ENCODE measurements around the gene GNAS-AS1. TPM values are rescaled to one million over a fixed set of nuclear protein-coding genes. Genes with fewer than 3 reads are reported as not detected.

GNAS-AS1 gene
- total and polyA plus RNA-seq, 10 of the 15 experiments (the other 5 are each of a cell fraction or from before 2014, with no cell fraction given) = 0.06 to 2.7 (median 1.2) TPM

DNA sequence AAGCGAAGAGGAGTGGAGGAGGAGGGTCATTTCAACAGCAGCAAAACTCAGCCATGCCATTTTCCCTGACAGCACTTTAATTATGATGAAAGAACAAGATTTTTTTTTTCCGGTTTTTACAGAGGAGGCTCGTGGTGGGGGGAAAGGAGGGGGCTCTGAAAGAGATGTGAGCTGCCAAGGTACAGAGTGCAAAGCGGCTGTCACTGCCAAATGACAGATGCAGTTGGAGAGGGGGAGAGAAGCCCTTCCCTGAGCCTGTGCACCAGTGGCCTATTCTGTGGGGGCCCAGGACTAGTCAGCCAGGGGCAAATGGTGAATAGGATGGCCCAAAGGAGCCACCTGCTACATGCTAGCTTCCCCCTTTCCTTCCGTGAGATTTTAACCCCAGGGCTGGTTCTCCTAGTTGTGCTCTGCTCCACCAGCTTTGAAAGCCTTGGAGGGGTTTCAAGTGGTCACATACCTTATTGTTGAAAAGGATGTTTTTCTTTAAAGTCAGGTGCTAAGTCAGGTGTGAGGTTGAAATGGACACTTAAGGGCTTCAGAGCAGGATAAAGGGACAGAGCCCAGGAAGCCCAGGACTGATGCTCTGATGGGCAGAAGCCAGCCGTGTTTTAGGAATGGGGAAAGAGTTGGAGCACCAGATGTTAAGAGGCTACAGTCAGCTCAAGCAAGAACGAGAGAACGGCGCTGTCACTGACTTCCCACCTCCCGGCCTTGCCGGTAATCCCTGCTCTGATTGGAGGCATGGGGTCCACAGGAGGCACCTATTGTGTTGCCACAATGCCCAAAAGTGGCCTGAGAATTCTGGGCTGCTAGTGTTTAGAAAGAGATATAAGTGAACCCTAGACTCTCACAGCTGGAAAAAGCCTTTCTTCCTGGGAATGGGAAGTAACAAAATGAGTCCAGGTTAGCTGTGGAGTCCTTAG lies 26.6 kb upstream of the GNAS-AS1 start:
- no peak for TF ChIP-seq TARDBP (IDR thresholded peaks at IDR 0.05; ENCODE audit: borderline replicate concordance)
- no peak for TF ChIP-seq ZZZ3 (IDR thresholded peaks at IDR 0.05; ENCODE audit: control insufficient read depth, insufficient read length, low read depth)
- TF ChIP-seq GATAD2B (conservative IDR thresholded peaks at IDR 0.05; ENCODE audit: low read depth) = no peak
- TF ChIP-seq USF2 (IDR thresholded peaks at IDR 0.05; ENCODE audit: borderline replicate concordance, low read depth, low read length) = no peak
- no peak for TF ChIP-seq SP1 (IDR thresholded peaks at IDR 0.05; ENCODE audit: low read depth, low read length)
- no peak overlapping the region for H2AFZ ChIP-seq (ENCODE audit: control insufficient read depth, low read depth, low read length)
- no peak for ATAC-seq
- H3K9me3 ChIP-seq (replicated peaks; ENCODE audit: control insufficient read depth, insufficient read depth, low read length) = no peaks in the 10 kb centered on the region
- no peak for FAIRE-seq
- H3K27ac ChIP-seq (ENCODE audit: control insufficient read depth, insufficient read depth) = no peak overlapping the region
- H3K9ac ChIP-seq (ENCODE audit: control insufficient read depth, insufficient read depth, low read length) = no peak overlapping the region
- H3K27me3 ChIP-seq (replicated peaks in 1 of 2; ENCODE audit: control insufficient read depth in 2 of 2, insufficient read depth in 2 of 2, low read length in 1 of 2) = no peaks in the 10 kb centered on the region
- H3K4me2 ChIP-seq (ENCODE audit: control insufficient read depth, insufficient read depth) = no peak overlapping the region
- RAD21 ChIA-PET (ENCODE audit: unreplicated experiment) = no interaction called here
- DNase-seq (ENCODE audit: low read depth, low spot score) = no peak
- CTCF ChIA-PET = interaction anchor here (1.1 to 1.9 kb wide), 3 partner anchors 9 to 331 kb away, joined by 3 to 7 read pairs (median 6); no protein-coding TSS in a partner anchor
- H4K20me1 ChIP-seq (ENCODE audit: control insufficient read depth, insufficient read depth) = no peaks in the 10 kb centered on the region
- POLR2A ChIA-PET = interaction anchor here (0.7 kb wide), 1 partner anchor 113 kb away, joined by 3 read pairs; no protein-coding TSS in a partner anchor
- H3K79me2 ChIP-seq (ENCODE audit: control insufficient read depth, insufficient read depth, low read length) = no peaks in the 10 kb centered on the region
- in situ Hi-C loops (cut with MboI) (no loop called here), intact Hi-C loops (cut with micrococcal nuclease; ENCODE audit: unreplicated experiment) (no loop called here)
- no peaks in the 10 kb centered on the region for H3K4me1 ChIP-seq (ENCODE audit: control insufficient read depth, insufficient read depth, low read length)
- H3K4me3 ChIP-seq = no peak overlapping the region
- SMC1A ChIA-PET (ENCODE audit: uncharacterized antibody, unreplicated experiment) = interaction anchor here (0.6 to 2.3 kb wide), 2 partner anchors 10 to 235 kb away, joined by 3 to 7 read pairs; no protein-coding TSS in a partner anchor
- no TSS peak for BruUV-seq (replicated peaks)
- H3K36me3 ChIP-seq (ENCODE audit: control insufficient read depth in 2 of 2, insufficient read depth in 2 of 2, low read length in 1 of 2) = no peaks in the 10 kb centered on the region
- 82% methylated on average over 11 of the region's 11 CpGs for WGBS (ENCODE audit: insufficient coverage, insufficient replicate concordance, low lambda C conversion rate, missing lambda C conversion rate)
